Endometrium (tissue), 2 donors: ENCODE data around the gene EFCAB11.
A peak's percentile ranks its signal among the peaks of the same experiment; 100 is the strongest.
"Not testable (repeated sequence)": the region's sequence is repeated elsewhere in the genome, so short reads cannot be mapped to it uniquely, and the experiment has no call there.

Source experiments
- FAIRE-seq: peaks from 2 replicates; lab custom pipeline; 2012; peaks lifted over from hg19 to GRCh38; lab: Jason Lieb, UNC
- donor health status: control.
- donor health status: control.

Gene EFCAB11

DNA sequence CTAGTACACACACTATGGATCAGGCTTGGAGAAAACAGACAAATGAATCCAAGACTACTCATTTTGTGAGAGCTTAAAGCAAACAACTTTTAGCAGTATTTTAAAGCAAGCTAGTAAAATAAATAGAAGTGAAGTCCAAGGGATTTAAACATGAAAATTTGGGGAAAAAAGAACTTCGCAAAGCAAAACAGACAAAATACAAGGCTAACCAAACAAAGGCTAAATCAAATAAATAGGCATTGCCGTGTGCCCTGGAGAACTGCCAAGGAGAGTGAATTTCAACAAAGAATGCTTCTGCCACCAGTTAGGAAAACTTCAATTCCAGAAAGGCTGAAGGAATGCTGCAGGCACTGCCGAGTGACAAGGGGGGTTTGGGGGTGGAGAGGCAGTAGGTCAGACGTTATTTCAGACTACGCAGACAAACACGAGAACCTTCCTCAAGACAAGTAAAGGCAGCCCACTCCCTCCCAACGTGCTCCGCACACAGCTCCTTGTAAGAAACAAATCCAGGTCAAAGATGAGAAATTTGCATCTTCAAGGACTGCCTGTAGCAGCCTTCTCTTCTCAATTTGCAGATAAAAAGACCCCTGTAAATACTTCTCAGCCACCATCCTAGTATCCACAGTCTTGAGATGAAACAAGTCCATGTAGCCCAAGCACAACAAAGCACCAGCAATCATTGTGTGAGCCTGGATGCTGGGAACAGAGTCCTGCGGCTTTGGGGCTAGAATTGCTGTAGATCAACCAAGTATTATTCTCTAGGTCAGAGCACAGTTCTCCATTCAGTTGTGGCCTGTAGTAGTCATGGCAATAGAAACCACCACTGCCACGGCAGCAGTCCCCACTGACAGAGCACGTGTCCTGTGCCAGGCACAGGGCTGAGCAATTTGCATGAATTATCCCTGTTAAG, 43.3 kb downstream of the EFCAB11 start:
- FAIRE-seq: no peak

DNA sequence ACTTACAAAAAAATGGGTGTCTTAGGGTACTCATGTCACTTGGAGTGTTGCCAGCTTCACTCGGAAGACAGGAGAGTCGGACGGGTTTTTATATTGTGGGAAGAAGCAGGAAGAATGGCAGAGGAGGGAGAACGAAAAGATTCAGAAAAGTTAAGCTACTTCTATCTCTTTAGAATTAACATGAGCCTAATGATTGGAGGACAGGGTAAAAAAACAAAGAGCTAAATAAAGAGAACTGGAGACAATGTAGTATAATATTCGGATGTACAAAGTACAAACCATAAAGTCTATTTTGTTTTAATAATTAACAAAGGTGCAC, 43.9 kb downstream of the EFCAB11 start:
- FAIRE-seq: no peak

DNA sequence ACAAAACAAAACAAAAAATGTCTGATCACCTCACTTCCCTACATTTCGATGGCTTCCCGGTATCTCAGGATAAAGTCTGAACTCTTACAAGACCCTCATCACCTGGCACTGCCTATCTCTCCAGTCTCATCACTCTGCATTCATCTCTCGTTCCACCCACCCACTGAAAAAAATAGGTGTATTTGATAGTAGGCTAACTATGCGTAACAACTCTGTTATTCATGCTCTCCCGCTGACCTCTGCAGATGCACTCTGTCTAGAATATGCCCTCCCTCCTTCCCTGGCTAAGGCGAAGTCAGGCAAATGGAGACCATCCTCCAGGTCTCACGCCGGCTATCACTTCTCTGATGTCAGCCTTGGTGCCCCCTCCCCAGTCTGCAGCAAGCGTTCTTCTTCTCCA, 44.9 kb downstream of the EFCAB11 start:
- FAIRE-seq: no peak

DNA sequence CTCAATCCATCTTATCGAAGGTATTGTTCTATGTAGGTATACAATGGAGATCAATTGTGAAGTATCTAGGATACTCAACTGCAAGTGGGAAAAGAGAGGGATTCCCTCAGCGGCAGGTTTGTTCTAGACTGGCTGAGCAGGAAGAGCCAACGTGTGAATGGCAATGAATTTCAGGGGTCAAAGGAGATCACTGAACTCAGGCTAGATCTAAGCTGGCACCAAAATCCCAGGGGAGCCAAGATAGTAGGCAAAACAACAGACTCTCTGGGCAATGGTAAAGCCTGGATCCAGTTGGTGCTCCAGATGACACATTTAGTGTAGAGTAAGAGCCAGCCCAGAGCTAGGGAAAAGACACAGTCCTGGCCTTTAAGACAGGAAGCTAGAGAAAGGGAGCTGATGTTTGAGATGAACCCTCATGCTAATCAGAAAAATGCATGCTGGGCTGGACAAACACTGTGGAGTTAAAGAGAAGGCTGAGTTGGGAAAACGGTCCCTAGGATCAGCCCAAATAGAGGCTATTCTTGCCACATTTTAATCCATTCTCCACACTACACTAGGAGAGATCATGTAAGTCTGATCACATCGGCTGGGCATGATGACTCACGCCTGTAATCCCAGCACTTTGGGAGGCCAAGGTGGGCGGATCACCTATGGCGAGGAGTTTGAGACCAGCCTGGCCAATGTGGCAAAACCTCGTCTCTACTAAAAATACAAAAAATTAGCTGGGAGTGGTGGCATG, 45.6 kb downstream of the EFCAB11 start:
- FAIRE-seq: no peak

DNA sequence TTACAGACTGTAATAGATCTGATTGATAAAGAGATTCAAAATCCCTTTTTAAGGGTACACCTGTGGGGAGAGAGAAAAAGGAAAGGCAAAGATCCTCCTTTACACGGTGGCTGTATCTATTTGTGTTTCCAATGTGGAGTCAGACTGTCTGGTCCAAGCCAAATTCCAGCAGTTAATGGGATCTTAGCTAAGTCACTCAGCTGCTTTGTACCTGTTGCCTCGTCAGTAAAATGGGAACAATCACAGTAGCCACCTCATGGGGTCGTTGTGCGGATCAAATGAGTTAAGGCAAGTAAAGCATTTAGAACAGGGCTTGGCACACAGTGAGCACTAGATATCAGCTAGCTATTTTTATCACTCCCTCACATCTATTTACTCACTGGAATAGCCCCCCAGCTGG, 46.9 kb downstream of the EFCAB11 start:
- FAIRE-seq: no peak

DNA sequence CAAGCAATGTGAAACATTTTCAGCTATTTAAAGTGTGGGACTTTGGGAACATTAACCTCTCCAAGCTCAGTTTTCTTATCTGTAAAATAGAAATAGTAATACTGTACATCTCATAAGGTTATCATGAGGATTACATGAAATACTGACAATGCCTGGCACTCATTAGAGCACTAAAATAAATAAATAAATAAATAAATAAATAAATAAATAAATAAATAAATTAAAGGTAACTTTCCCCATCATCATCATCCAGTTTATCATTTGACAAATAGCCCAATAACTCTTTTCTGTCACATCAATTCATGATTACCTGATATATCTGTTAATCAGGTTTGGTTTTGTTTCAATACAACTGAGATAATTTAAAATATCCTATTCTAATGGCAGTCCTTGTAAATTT, 48.5 kb downstream of the EFCAB11 start:
- FAIRE-seq: no peak

DNA sequence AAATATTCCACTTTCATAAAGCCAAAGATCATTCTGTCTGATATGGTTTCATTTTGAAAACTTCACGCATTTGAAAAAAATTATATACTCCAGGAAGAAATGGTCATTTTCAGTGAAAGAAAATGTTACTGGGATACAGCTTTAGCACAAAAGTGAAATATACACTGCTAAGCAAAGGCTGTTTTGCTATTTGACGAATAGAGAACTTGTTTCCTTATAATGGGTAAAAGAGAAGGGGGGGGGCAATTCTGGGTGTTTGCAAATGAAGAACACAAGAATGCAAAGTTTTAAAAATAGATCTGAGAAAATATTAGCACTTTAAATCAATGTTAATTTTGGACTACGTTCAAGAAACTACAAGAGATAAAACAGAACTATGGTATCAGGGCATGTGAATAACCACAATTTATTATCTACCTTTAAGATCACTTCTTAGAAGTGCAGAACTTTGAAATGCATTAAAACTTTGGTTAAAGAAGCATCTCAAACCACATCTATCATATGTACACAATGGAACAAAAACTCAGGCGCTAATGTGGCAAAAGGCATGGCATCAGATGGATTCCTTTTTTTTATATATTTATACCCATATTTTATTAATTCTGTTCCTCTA, 51.1 kb downstream of the EFCAB11 start:
- peak; percentile 74 for FAIRE-seq

DNA sequence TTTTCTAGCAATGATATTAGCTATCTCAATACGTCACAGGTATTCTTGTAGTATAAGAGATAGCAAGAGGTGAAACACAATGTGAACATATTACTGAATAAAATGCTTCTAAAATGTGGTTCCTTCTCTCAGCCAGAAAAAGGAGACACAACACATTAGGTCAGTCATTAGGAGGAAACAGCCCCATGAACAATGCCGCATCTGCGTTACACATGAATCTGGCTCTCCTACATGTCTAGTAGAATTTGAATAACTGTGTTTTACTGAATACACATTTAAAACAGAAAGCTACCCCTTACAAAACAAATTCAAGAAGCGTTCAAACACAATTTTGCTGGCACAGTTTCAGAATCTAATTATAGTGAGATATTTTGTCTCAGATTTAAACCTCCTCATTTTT, 51.6 kb downstream of the EFCAB11 start:
- FAIRE-seq: no peak

DNA sequence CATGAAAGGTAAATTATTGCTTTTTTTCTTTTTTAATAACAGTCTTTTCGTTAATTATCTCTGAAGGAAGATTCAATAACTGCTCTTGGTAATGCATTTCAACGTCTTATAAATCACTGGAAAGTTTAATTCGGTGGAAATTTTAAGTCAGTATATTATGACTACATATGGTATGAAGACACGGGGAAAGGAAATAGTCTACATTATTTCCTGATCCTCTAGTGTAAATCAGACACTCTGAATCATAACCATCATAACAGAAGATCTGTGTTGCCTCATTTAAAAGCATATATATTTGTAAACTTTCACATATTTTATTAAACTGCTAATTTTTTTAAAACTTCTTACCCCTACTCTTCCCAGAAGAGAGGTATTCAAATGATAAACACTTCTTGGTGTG, 53.7 kb downstream of the EFCAB11 start:
- no peak for FAIRE-seq

DNA sequence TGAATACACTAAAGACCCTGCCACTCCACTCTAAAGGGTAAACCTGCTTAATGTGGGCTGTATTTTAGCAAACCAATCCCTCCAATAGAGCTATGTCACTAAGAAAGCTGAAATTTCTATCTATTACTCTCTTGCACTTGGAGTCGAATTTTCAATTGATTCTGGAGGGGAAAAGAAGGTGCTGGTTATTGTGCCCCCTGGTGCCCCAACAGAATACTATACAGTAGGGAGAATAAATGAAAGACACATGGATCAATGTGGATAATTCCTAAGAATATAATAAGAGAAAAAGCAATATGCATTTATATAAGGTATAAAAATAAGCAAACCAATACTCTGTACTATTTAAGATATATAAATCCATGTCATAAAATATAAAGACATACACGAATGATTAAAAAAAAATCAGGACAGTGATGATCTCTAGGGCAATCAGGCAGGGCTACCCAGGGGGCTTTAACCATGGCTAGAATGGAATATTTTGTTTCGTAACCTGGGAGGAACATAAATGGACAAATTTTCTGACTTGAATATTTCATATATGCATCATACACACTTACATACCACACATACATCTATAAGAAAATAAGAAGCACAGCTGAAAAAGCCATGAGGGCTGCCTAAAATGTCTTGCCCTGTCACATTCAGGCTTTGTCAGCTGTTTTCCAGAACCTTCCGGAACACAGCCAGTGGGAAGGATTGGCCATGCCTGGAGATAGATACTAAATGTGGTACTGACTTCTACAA, 54.4 kb downstream of the EFCAB11 start:
- no peak for FAIRE-seq

DNA sequence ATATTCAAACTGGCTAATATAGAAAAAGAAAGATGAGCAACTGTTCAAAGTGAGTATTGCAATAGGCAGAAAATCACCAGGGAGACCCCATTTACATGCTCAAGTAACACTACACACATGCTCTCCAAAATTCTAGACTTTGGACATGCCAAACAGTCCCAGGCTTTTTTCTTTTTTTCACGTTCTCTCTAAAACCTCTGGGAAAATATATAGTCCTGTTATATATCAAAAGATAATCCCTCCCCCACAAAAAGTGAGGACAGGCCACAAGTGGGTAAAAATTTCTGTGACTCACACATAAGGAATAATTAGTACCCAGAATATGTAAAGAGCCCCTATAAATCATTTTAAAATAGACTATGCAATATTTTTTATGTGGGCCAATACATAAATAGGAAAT, 55.2 kb downstream of the EFCAB11 start:
- no peak for FAIRE-seq

DNA sequence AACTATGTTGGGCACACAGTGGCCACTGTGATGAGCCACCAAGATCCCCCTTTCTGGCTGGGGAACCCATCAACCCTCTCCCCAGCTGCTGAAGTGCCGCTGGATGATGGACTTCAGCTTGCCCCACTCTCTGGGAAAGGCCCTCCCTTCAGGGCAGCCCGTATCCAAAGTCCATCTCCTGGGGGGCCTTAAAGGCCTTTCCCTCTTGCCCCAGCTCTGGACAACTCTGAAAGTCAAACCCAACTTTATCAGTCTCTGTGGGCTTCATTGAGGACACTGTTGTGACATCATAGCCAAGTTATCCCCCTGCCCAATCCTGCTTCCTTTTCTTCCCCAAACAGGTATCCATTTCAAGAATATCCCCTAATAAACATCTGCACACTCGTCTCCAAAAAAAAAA, 61.1 kb downstream of the EFCAB11 start:
- not testable (repeated sequence) for FAIRE-seq

DNA sequence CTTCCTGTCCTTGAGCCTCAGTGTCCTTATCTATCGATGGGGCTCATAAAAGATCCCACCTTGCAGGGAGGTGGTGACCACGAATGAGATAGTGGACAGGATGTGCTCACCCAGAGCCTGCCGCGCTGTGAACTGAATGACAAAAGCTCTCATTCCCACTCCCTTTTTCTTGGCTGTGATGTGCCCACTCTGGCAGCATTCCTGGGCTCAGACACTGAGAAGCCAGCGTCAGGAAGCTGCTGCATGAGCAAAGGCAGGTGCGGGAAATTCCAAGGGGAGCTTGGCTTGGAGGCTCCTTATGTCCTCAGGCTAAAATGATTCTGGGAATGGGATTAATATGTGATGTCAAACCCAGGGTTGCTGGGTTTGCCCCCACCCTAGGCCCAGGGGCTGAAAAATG, 61.6 kb downstream of the EFCAB11 start:
- no peak for FAIRE-seq

DNA sequence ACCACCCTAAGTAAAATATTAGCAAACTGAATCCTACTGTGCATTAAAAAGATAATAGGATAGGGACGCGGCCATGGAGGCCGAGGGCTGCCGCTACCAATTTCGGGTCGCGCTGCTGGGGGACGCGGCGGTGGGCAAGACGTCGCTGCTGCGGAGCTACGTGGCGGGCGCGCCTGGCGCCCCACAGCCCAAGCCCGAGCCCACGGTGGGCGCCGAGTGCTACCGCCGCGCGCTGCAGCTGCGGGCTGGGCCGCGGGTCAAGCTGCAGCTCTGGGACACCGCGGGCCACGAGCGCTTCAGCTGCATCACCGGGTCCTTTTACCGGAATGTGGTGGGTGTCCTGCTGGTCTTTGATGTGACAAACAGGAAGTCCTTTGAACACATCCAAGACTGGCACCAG, 62.8 kb downstream of the EFCAB11 start:
- FAIRE-seq: not testable (repeated sequence)

DNA sequence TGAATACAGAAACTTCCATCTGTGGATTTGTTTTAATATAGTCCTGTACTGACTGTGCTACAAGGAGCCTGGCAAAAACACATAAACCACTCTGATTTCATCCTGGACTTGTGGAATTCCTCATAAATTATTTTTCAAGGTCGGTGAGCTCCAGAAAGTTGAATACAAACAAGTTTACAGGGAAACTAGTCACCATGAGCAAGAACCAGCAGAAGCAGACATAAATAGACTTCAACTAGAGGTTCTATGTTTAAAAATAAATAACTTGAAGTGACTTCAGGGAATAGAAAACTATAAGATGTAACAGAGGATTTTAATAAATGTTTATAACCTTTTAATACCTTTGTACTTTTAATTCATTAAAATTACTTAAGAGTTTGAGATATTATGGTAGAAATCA, 63.5 kb downstream of the EFCAB11 start:
- FAIRE-seq: no peak

DNA sequence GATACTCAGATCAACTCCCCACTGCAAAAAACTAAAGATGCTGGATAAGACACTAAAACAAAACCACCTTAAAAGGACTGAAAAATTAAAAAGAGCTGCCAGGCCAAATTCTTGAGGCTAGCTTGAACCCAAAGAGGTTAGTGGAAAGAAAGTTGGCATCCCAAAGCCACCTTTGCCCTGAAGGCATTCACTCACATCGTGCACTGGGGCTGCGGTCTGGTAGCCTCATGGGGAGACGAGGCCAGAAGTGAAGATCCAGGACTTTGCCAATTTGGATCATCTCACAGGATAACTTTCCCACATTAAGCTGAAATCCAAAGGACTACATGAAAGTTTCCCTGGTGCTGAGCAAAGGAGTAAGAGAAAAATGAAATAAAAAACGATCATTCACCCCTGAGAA, 63.9 kb downstream of the EFCAB11 start:
- FAIRE-seq: no peak

DNA sequence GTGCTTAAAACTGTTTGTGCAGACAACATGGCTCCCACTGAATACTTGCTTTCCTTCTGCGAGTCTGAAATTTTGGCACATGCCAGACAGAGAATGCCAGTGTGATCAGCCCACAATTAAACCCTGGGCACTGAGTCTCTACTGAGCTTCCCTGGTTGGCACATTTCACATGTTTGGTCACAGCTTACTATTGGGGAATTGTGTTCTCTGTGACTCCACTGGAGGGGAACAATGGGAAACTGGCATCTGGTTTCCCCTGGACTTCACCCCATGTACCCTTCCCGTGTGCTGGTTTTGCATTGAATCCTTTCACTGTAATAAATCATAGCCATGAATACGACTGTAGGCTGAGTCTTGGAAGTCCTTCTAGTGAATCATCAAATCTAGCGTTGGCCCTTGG, 64.9 kb downstream of the EFCAB11 start:
- no peak for FAIRE-seq

DNA sequence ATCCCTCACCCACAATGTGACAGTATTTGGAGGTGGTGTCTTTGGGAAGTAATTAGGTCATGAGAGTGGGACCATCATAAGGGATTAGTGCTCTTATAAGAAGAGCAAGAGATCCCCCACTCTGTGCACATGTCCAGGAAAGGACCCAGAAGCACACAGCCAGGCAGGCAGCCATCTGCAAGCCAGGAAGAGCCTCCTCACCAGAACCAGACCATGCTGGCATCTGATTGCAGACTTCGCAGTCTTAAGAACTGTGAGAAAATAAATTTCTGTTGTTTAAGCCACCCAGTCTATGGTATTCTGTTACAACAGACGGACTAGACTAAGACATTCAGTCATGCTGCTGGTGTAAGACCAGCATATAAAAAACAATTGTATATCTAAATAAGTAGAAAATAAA, 69.8 kb downstream of the EFCAB11 start:
- FAIRE-seq: no peak

DNA sequence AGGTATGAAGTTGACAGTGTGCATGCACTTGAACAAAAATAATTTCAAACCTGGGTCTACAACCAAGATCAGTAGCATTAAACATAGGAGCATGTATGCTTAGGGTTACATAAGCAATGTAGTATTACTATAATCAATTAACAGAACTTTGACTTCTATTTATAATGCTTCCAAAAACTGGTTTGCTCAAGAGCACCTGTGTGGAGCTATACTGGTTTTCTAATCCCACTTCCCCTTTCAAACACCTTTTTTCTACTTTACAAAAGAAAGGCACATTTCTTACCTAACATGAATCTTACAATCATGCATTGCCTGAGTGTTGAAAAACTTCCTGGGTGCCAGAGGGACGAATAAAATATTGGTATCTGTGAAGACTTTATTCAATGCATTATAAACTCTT, 72.7 kb downstream of the EFCAB11 start:
- no peak for FAIRE-seq

DNA sequence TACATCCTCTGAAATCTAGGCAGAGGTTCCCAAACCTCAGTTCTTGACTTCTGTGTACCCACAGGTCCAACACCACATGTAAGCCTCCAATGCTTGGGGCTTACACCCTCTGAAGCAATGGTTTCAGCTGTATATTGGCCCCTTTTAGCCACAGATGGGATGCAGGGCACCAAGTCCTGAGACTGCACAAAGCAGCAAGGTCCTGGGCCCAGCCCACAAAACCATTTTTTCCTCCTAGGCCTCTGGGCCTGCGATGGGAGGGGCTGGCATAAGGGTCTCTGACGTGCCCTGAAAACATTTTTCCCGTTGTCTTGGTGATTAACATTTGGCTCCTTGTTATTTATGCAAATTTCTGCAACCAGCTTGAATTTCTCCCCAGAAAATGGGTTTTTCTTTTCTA, 80.4 kb downstream of the EFCAB11 start:
- FAIRE-seq: not testable (repeated sequence)

DNA sequence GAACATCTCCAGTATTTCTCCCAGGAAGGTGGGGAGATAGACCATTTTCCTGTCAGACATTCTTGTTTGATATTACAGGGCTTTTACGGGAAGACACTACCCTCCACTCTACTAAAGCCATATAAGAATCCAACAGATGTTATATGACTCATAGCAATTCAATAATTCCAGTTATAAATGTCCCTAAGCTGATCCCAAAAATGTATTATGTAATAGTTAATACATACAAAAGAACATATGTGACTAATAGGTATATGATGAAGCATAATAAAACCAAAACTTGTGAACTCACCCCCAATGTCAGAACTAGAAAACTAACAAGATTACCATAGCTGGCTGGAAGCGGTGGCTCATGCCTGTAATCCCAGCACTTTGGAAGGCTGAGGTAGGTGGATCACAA, 84.2 kb downstream of the EFCAB11 start:
- no peak for FAIRE-seq

DNA sequence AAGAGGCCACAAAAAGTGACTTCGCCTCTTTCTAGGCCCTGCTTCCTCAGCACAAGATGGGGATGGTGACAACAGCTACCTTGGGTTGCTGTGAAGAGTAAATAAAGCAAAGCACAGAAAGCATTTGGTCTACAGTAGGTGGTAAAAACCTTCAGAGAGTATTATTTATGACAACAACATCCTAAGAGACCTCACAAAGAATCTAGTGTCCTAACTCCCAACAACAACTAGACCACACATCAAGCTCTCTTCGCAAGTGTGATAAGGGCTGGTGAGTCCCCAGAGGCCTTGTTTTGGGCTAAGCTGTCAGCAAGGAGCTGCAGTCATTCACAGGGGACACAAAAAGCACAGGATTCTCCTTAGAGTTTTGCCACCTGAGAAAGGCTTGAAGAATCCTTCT, 84.9 kb downstream of the EFCAB11 start:
- no peak for FAIRE-seq

DNA sequence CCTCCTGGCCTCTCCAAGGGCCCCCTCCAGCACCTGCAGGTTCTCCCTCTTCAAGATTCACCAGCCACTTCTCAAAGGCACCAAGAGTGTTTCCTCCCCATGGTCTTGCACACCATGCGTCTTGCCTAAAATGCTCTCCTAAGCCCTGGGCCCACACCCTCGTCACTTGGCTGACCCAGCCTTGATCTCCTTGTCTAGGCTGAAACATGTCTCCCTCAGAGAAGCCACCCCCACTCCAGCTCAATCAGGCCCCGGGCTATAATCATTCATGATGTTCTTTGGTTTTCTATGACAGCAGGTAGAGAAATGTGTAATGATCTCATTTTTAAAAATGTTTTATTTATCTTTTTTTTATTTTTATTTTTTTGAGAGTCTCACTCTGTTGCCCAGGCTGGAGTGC, 88.1 kb downstream of the EFCAB11 start:
- FAIRE-seq: no peak
